HepG2 (cell line): ENCODE data around the gene TSPAN18. TPM values are rescaled to one million over a fixed set of nuclear protein-coding genes. Genes with fewer than 3 reads are reported as not detected.

ENCODE experiments used
- ATAC-seq: fragments of 200-7000 bp; cut with Tn5 transposase; 3 replicates; pipeline ENCODE4 v1.9.1; 2020; ENCODE audit warnings: mild to moderate bottlenecking, moderate library complexity
- BruUV-seq: library from RNA; stranded (reverse); fragments of 400-500 nt; replicated peaks from 2 replicates; lab custom pipeline; 2021; lab: Mats Ljungman, UMichigan
- CTCF ChIA-PET: fragments of 300-600 bp; formaldehyde crosslinking; extraction: SDS; loops from one replicate; lab custom pipeline; 2021; ENCODE audit warnings: low total read pairs, inconsistent platforms, low intra/inter-chr PET ratio; lab: Yijun Ruan, JAX
- POLR2A ChIA-PET: fragments of 350-600 bp; sonication (Branson Sonifier 250); formaldehyde crosslinking; loops from one replicate; lab custom pipeline; 2020; ENCODE audit warnings: antibody characterized with exemption, inconsistent platforms; lab: Yijun Ruan, JAX
- DNase-seq: peaks from one replicate; pipeline ENCODE4 v3.0.0-alpha.2; 2015; ENCODE audit warnings: low spot score
- FAIRE-seq: peaks from 3 replicates; lab custom pipeline; 2011; peaks lifted over from hg19 to GRCh38; lab: Jason Lieb, UNC
- H2AFZ ChIP-seq: one replicate; pipeline ENCODE4 v1.6.1; 2011; ENCODE audit warnings: low read length, inconsistent platforms
- H3K27ac ChIP-seq: fragments of 300-600 bp; 3 replicates; pipeline ENCODE4 v1.8.0; 2011; ENCODE audit warnings: mixed run types, mild to moderate bottlenecking, mixed read lengths, low read length, inconsistent platforms; ENCODE audit not compliant: insufficient read depth; ENCODE audit errors: extremely low read length
- H3K27me3 ChIP-seq, 2 experiments: fragments of 200-600 bp in 1 of 2; 2 replicates in 1 of 2; 3 replicates in 1 of 2; pipeline versions ENCODE4 v1.6.0 to v1.8.0; 2011; ENCODE audit warnings: low read length in 2 of 2, mild to moderate bottlenecking in 2 of 2, moderate library complexity in 2 of 2, inconsistent platforms in 1 of 2; ENCODE audit not compliant: insufficient read depth in 2 of 2, control insufficient read depth in 1 of 2
- H3K36me3 ChIP-seq, 2 experiments: fragments of 200-600 bp in 1 of 2; replicated peaks in 1 of 2; 2 replicates in 1 of 2; 3 replicates in 1 of 2; pipeline versions ENCODE4 v1.5.1 to v1.8.0; 2011; ENCODE audit warnings: low read length in 2 of 2, inconsistent platforms in 1 of 2; ENCODE audit not compliant: insufficient read depth in 2 of 2, control insufficient read depth in 1 of 2
- H3K4me1 ChIP-seq: 2 replicates; pipeline ENCODE4 v1.5.1; 2012; ENCODE audit warnings: low read length, inconsistent platforms; ENCODE audit not compliant: insufficient read depth
- H3K4me2 ChIP-seq: 2 replicates; pipeline ENCODE4 v1.6.0; 2011; ENCODE audit warnings: low read depth, low read length, inconsistent platforms
- H3K4me3 ChIP-seq, 3 experiments: fragments of 200-600 bp in 1 of 3; sonication (generic), shearing (Covaris generic) in 1 of 3; replicated peaks in 1 of 3; 2 replicates each; pipeline ENCODE4 v1.5.1; 2011 to 2016; ENCODE audit warnings: low read length in 3 of 3, inconsistent platforms in 2 of 3, low read depth in 2 of 3, mild to moderate bottlenecking in 2 of 3, control low read depth in 1 of 3, mixed read lengths in 1 of 3; ENCODE audit not compliant: insufficient read depth in 1 of 3
- H3K79me2 ChIP-seq: one replicate; pipeline ENCODE4 v1.6.1; 2011; ENCODE audit warnings: low read length, inconsistent platforms; ENCODE audit not compliant: insufficient read depth
- H3K9ac ChIP-seq: 2 replicates; pipeline ENCODE4 v1.6.0; 2011; ENCODE audit warnings: mild to moderate bottlenecking, low read depth, low read length, inconsistent platforms; ENCODE audit not compliant: insufficient read depth
- H3K9me3 ChIP-seq: 2 replicates; pipeline ENCODE4 v1.5.1; 2012; ENCODE audit warnings: mild to moderate bottlenecking, low read length
- H4K20me1 ChIP-seq: 2 replicates; pipeline ENCODE4 v1.6.0; 2011; ENCODE audit warnings: inconsistent platforms, mild to moderate bottlenecking, low read length, moderate library complexity; ENCODE audit not compliant: insufficient read depth
- AKAP8 ChIP-seq: sonication (generic); formaldehyde crosslinking; IDR thresholded peaks from 2 replicates; pipeline ENCODE4 v1.5.1; 2020; ENCODE audit warnings: mild to moderate bottlenecking, missing genetic modification reagents
- HOXA7 ChIP-seq: sonication (generic); formaldehyde crosslinking; IDR thresholded peaks from 2 replicates; pipeline ENCODE4 v1.8.1; 2022; ENCODE audit warnings: mild to moderate bottlenecking, missing genetic modification reagents, moderate library complexity
- NFIC ChIP-seq: IDR thresholded peaks from 2 replicates; pipeline ENCODE4 v1.6.1; 2012; ENCODE audit warnings: mild to moderate bottlenecking, low read length, inconsistent platforms
- NFYC ChIP-seq: IDR thresholded peaks from 2 replicates; pipeline ENCODE4 v1.6.1; 2016; ENCODE audit warnings: missing genetic modification reagents, missing compliant biosample characterization
- SMYD3 ChIP-seq: sonication (generic); formaldehyde crosslinking; IDR thresholded peaks from 2 replicates; pipeline ENCODE4 v1.8.1; 2023; ENCODE audit warnings: mild to moderate bottlenecking, missing genetic modification reagents
- TCF7 ChIP-seq: sonication (generic); IDR thresholded peaks from 2 replicates; pipeline ENCODE4 v1.6.1; 2016; ENCODE audit warnings: antibody characterized with exemption, low read depth
- TOPORS ChIP-seq: sonication (generic); formaldehyde crosslinking; IDR thresholded peaks from 2 replicates; pipeline ENCODE4 v1.8.0; 2023; ENCODE audit warnings: mild to moderate bottlenecking, missing genetic modification reagents
- YEATS2 ChIP-seq: sonication (generic); formaldehyde crosslinking; IDR thresholded peaks from 2 replicates; pipeline ENCODE4 v1.4.0; 2020; ENCODE audit warnings: missing genetic modification reagents, borderline replicate concordance
- ZBTB43 ChIP-seq: sonication (generic); formaldehyde crosslinking; conservative IDR thresholded peaks from 2 replicates; pipeline ENCODE4 v1.4.0; 2020; ENCODE audit warnings: missing genetic modification reagents
- ZFP91 ChIP-seq: sonication (generic); formaldehyde crosslinking; IDR thresholded peaks from 2 replicates; pipeline ENCODE4 v1.9.0; 2022; ENCODE audit warnings: missing genetic modification reagents, mild to moderate bottlenecking, borderline replicate concordance
- WGBS: methylation state at CpG from one replicate; pipeline ENCODE4 v1.1.6; 2017; ENCODE audit warnings: low lambda C conversion rate; 5-methylcytosine and 5-hydroxymethylcytosine counted together
- in situ Hi-C: cut with HindIII; loops from 2 replicates; pipeline ENCODE4 v1.10.0; 2017; ENCODE audit warnings: low pct_unique_long_range_greater_than_20kb; ENCODE audit not compliant: extremely low pct_ligation_motif_present
- intact Hi-C: fragments of 100-400 bp; cut with micrococcal nuclease; formaldehyde crosslinking; loops from one replicate; pipeline ENCODE4 v1.10.0; 2022; ENCODE audit not compliant: unreplicated experiment
- polyA plus RNA-seq, 8 experiments: library from polyadenylated mRNA; depleted of rRNA in 3 of 8; stranded (reverse) in 7 of 8; unstranded in 1 of 8; fragments of >200 nt; fragmentation: Illumina TruSeq in 4 of 8; extraction: Trizol in 4 of 8; gene quantifications; 2 replicates each; pipeline versions ENCODE4 v1.2.1 to v1.2.3, GENCODE V29; 2011 to 2016; ENCODE audit warnings: low read depth in 4 of 8, missing spikeins in 1 of 8, mixed read lengths in 1 of 8; ENCODE audit not compliant: insufficient read depth in 1 of 8
- total RNA-seq, 5 experiments: library from RNA; depleted of rRNA; stranded (reverse); fragments of >200 nt; fragmentation: Illumina TruSeq; extraction: Trizol; gene quantifications; 2 replicates each; pipeline ENCODE4 v1.2.3, GENCODE V29; 2016; ENCODE audit warnings: low read depth in 1 of 5

Gene TSPAN18
- total and polyA plus RNA-seq, 2 of the 13 experiments (the other 11 are each of a cell fraction or from before 2014, with no cell fraction given) = not detected

- Histone ChIP-seq H3K36me3 (no peaks in the 10 kb centered on the region), H4K20me1 (no peaks in the 10 kb centered on the region), H2AFZ (no peak overlapping the region), H3K79me2 (no peaks in the 10 kb centered on the region), H3K9ac (no peak overlapping the region), H3K4me3 (no peak overlapping the region), H3K4me2 (no peak overlapping the region), H3K27me3 (peaks cover 6 to 17% of the 10 kb centered on the region in 2 experiments; a peak in 2 of 5 replicates), H3K9me3 (no peaks in the 10 kb centered on the region), H3K27ac (no peak overlapping the region), H3K4me1 (no peaks in the 10 kb centered on the region)
- CTCF ChIA-PET = no interaction called here
- in situ Hi-C loops = loop anchor here (25.0 kb wide), 1 partner anchor 567 kb away; the partner anchor contains the start of gene ALX4
- no peak for FAIRE-seq
- no peak for DNase-seq
- intact Hi-C loops = no loop called here
- TF ChIP-seq AKAP8 = no peak
- no peak for TF ChIP-seq ZBTB43 (CRISPR knock-in tag)
- TF ChIP-seq TCF7 = no peak
- TF ChIP-seq HOXA7 = no peak
- no peak for TF ChIP-seq NFIC
- no peak for TF ChIP-seq SMYD3 (CRISPR knock-in tag)
- TF ChIP-seq TOPORS (CRISPR knock-in tag) = no peak
- no peak for TF ChIP-seq NFYC
- no peak for TF ChIP-seq ZFP91 (CRISPR knock-in tag)
- TF ChIP-seq YEATS2 = no peak
- no TSS peak for BruUV-seq
- POLR2A ChIA-PET = no interaction called here
- no peak for ATAC-seq
- WGBS = 39% methylated on average over 7 of the region's 7 CpGs
Observed at GRCh38 chr11:44879432-44879831, 152.7 kb downstream of the TSPAN18 start.
